HCT116 (cell line): ENCODE measurements around the gene IGF2. TPM values are rescaled to one million over a fixed set of nuclear protein-coding genes. Genes with fewer than 3 reads are reported as not detected.

Source experiments
- ATAC-seq: fragments of 200-7000 bp; cut with Tn5 transposase; 2 replicates; pipeline ENCODE4 v1.9.1; 2020; ENCODE audit warnings: mild to moderate bottlenecking, moderate library complexity
- BruUV-seq: library from RNA; stranded (reverse); fragments of 400-500 nt; replicated peaks from 2 replicates; lab custom pipeline; 2021; lab: Mats Ljungman, UMichigan
- CTCF ChIA-PET: fragments of 300-600 bp; sonication (Branson Sonifier 250); formaldehyde crosslinking; loops from one replicate; lab custom pipeline; 2021; ENCODE audit warnings: antibody characterized with exemption; lab: Charles Lee
- POLR2A ChIA-PET: fragments of 300-600, 350-600 bp; sonication (Branson Sonifier 250); formaldehyde crosslinking; loops from one replicate; lab custom pipeline; 2021; ENCODE audit warnings: antibody characterized with exemption; lab: Charles Lee
- RAD21 ChIA-PET, 2 experiments: fragments of 300-600 bp; sonication (Branson Sonifier 250); formaldehyde crosslinking; loops; one replicate each; lab custom pipeline; 2023; ENCODE audit warnings: low total read pairs in 2 of 2; ENCODE audit not compliant: uncharacterized antibody in 2 of 2, unreplicated experiment in 2 of 2, low non-redundant PET in 1 of 2; lab: Charles Lee
- DNase-seq: peaks from one replicate; pipeline ENCODE4 v3.0.0-alpha.2; 2010; ENCODE audit warnings: low read depth, low spot score
- H2AFZ ChIP-seq: fragments of 200-600 bp; shearing (Covaris generic), sonication (generic); 2 replicates; pipeline ENCODE4 v1.6.1; 2017; ENCODE audit warnings: low read depth, mixed run types, mixed read lengths, antibody characterized with exemption, low read length; ENCODE audit not compliant: poor library complexity, severe bottlenecking
- H3K27ac ChIP-seq: 2 replicates; pipeline ENCODE4 v1.5.1; 2012; ENCODE audit warnings: low read depth, low read length
- H3K27me3 ChIP-seq: fragments of 200-600 bp; sonication (generic); 2 replicates; pipeline ENCODE4 v1.6.1; 2016; ENCODE audit warnings: mixed run types, low read length, mixed read lengths; ENCODE audit not compliant: insufficient read depth
- H3K36me3 ChIP-seq, 2 experiments: fragments of 200-500 bp in 1 of 2; fragments of 200-600 bp in 1 of 2; sonication (Bioruptor generic) in 1 of 2; sonication (generic) in 1 of 2; 2 replicates each; pipeline versions ENCODE4 v1.5.1 to v1.6.1; 2014 to 2016; ENCODE audit warnings: low read length in 2 of 2, inconsistent platforms in 1 of 2, mixed read lengths in 1 of 2, mixed run types in 1 of 2; ENCODE audit not compliant: insufficient read depth in 2 of 2, control insufficient read depth in 1 of 2
- H3K4me1 ChIP-seq, 2 experiments: fragments of 200-600 bp in 1 of 2; sonication (generic) in 1 of 2; 2 replicates each; pipeline versions ENCODE4 v1.5.1 to v1.6.1; 2012 to 2017; ENCODE audit warnings: low read length in 2 of 2, inconsistent platforms in 1 of 2, mild to moderate bottlenecking in 1 of 2, mixed read lengths in 1 of 2, mixed run types in 1 of 2, moderate library complexity in 1 of 2; ENCODE audit not compliant: insufficient read depth in 2 of 2, control insufficient read depth in 1 of 2
- H3K4me2 ChIP-seq: fragments of 200-600 bp; sonication (generic); 2 replicates; pipeline ENCODE4 v1.6.1; 2017; ENCODE audit warnings: mixed run types, low read length, mixed read lengths
- H3K4me3 ChIP-seq, 2 experiments: fragments of 200-600 bp in 1 of 2; sonication (generic) in 1 of 2; replicated peaks in 1 of 2; 2 replicates each; pipeline ENCODE4 v1.5.1; 2011 to 2016; ENCODE audit warnings: low read length in 2 of 2, control low read depth in 1 of 2, low read depth in 1 of 2, mild to moderate bottlenecking in 1 of 2, mixed read lengths in 1 of 2, mixed run types in 1 of 2
- H3K79me2 ChIP-seq: fragments of 200-600 bp; sonication (generic); 2 replicates; pipeline ENCODE4 v1.6.1; 2017; ENCODE audit warnings: mild to moderate bottlenecking, mixed run types, low read length, moderate library complexity, mixed read lengths; ENCODE audit not compliant: insufficient read depth
- H3K9ac ChIP-seq: fragments of 200-600 bp; sonication (generic); 2 replicates; pipeline ENCODE4 v1.6.1; 2016; ENCODE audit warnings: low read length, mixed read lengths
- H3K9me2 ChIP-seq: fragments of 200-600 bp; sonication (generic), shearing (Covaris generic); 2 replicates; pipeline ENCODE4 v1.6.1; 2017; ENCODE audit warnings: mixed run types, mild to moderate bottlenecking, moderate library complexity; ENCODE audit not compliant: insufficient read depth
- H3K9me3 ChIP-seq, 2 experiments: fragments of 200-500 bp in 1 of 2; fragments of 200-600 bp in 1 of 2; sonication (Bioruptor generic) in 1 of 2; sonication (generic) in 1 of 2; 2 replicates each; pipeline ENCODE4 v1.6.1; 2014 to 2017; ENCODE audit warnings: low read length in 2 of 2, mixed read lengths in 2 of 2, inconsistent platforms in 1 of 2, low read depth in 1 of 2, mild to moderate bottlenecking in 1 of 2, mixed run types in 1 of 2, moderate library complexity in 1 of 2; ENCODE audit not compliant: control insufficient read depth in 1 of 2, insufficient read depth in 1 of 2
- H4K20me1 ChIP-seq: fragments of 200-600 bp; sonication (generic), shearing (Covaris generic); 2 replicates; pipeline ENCODE4 v1.6.1; 2017; ENCODE audit warnings: mixed run types, mild to moderate bottlenecking, moderate library complexity; ENCODE audit not compliant: insufficient read depth
- ATF3 ChIP-seq: IDR thresholded peaks from 2 replicates; pipeline ENCODE4 v1.6.1; 2012
- CBX3 ChIP-seq: IDR thresholded peaks from 2 replicates; pipeline ENCODE4 v1.6.1; 2012; ENCODE audit warnings: low read depth
- CEBPB ChIP-seq: IDR thresholded peaks from 2 replicates; pipeline ENCODE4 v1.6.1; 2012; ENCODE audit warnings: low read depth
- CTCF ChIP-seq, 3 experiments: fragments of 200-600 bp in 1 of 3; sonication (generic) in 1 of 3; IDR thresholded peaks in 2 of 3; conservative IDR thresholded peaks in 1 of 3; 2 replicates each; pipeline ENCODE4 v1.5.1; 2012 to 2017; ENCODE audit warnings: low read depth in 2 of 3, low read length in 2 of 3, antibody characterized with exemption in 1 of 3, borderline replicate concordance in 1 of 3, control low read depth in 1 of 3, mild to moderate bottlenecking in 1 of 3, mixed read lengths in 1 of 3, mixed run types in 1 of 3, moderate library complexity in 1 of 3; ENCODE audit not compliant: insufficient read depth in 1 of 3
- EZH2phosphoT487 ChIP-seq: fragments of 200-600 bp; IDR thresholded peaks from 2 replicates; pipeline ENCODE4 v1.6.1; 2018; ENCODE audit warnings: antibody characterized with exemption, borderline replicate concordance
- FOSL1 ChIP-seq: IDR thresholded peaks from 2 replicates; pipeline ENCODE4 v1.6.1; 2012; ENCODE audit warnings: low read depth
- MAX ChIP-seq: IDR thresholded peaks from 2 replicates; pipeline ENCODE4 v1.6.1; 2012
- POLR2A ChIP-seq: IDR thresholded peaks from 2 replicates; pipeline ENCODE4 v1.7.0; 2011; ENCODE audit warnings: borderline replicate concordance; ENCODE audit not compliant: insufficient read depth, insufficient read length; ENCODE audit errors: extremely low read depth
- RAD21 ChIP-seq: IDR thresholded peaks from 2 replicates; pipeline ENCODE4 v1.6.1; 2012; ENCODE audit warnings: low read depth, mild to moderate bottlenecking
- REST ChIP-seq: IDR thresholded peaks from 2 replicates; pipeline ENCODE4 v1.6.1; 2012; ENCODE audit warnings: low read depth
- SP1 ChIP-seq: IDR thresholded peaks from 2 replicates; pipeline ENCODE4 v1.6.1; 2012; ENCODE audit warnings: low read depth
- SRF ChIP-seq: IDR thresholded peaks from 2 replicates; pipeline ENCODE4 v1.6.1; 2012; ENCODE audit warnings: low read depth
- TCF7L2 ChIP-seq: IDR thresholded peaks from 2 replicates; pipeline ENCODE4 v1.7.0; 2011; ENCODE audit warnings: borderline replicate concordance, inconsistent platforms; ENCODE audit not compliant: insufficient read depth, insufficient read length; ENCODE audit errors: extremely low read depth
- YY1 ChIP-seq: IDR thresholded peaks from 2 replicates; pipeline ENCODE4 v1.6.1; 2011; ENCODE audit warnings: low read length, low read depth, moderate library complexity, mild to moderate bottlenecking; ENCODE audit not compliant: insufficient replicate concordance; ENCODE audit errors: extremely low read depth
- ZFX ChIP-seq: fragments of 450-650 bp; IDR thresholded peaks from 2 replicates; pipeline ENCODE4 v1.6.1; 2017
- ZNF274 ChIP-seq: fragments of 200-500 bp; sonication (Bioruptor generic); IDR thresholded peaks from 2 replicates; pipeline ENCODE4 v1.6.1; 2014; ENCODE audit warnings: mild to moderate bottlenecking, low read depth, low read length, inconsistent platforms
- intact Hi-C: fragments of 100-400 bp; cut with micrococcal nuclease; formaldehyde crosslinking; loops from 2 replicates; pipeline ENCODE4 v1.10.0; 2022
- total RNA-seq: library from RNA; stranded (reverse); gene quantifications from one replicate; pipeline ENCODE4 v1.2.1, GENCODE V29; 2021; ENCODE audit not compliant: unreplicated experiment

Gene IGF2
- total RNA-seq, 1 experiment from 2014 or later, result 17.9 TPM

- no peak for TF ChIP-seq SP1
These were observed 36.9 kb downstream of the IGF2 start (continued) for GRCh38 chr11:2102132-2102882.

- no peaks in the 10 kb centered on the region for H3K9me2 ChIP-seq
- POLR2A ChIA-PET, result no interaction called here
- H3K9ac ChIP-seq, result no peak overlapping the region
- H3K36me3 ChIP-seq, result no peaks in the 10 kb centered on the region
- H3K27ac ChIP-seq, result no peak overlapping the region
- H3K9me3 ChIP-seq, result no peaks in the 10 kb centered on the region
- CTCF ChIA-PET, result no interaction called here
- no peaks in the 10 kb centered on the region for H3K79me2 ChIP-seq
- BruUV-seq, result no TSS peak
- RAD21 ChIA-PET, result no interaction called here
- peaks cover 0 to 3% of the 10 kb centered on the region in 2 experiments; a peak in 2 of 4 replicates for H3K4me1 ChIP-seq
- no peaks in the 10 kb centered on the region for H4K20me1 ChIP-seq
- DNase-seq (no peak), ATAC-seq (no peak)
- no peak overlapping the region for H3K4me3 ChIP-seq
- TF ChIP-seq ATF3 (no peak), TCF7L2 (no peak), POLR2A (no peak), SRF (no peak), ZNF274 (no peak), MAX (no peak), CBX3 (no peak), EZH2phosphoT487 (no peak), YY1 (no peak), SP1 (no peak), ZFX (no peak), RAD21 (no peak), FOSL1 (no peak), REST (no peak), CTCF (IDR thresholded peaks at IDR 0.05 in 2 of 3, conservative IDR thresholded peaks at IDR 0.05 in 1 of 3; ENCODE audit: borderline replicate concordance in 1 of 3, insufficient read depth in 1 of 3, low read depth in 2 of 3, low read length in 2 of 3) (no peak), CEBPB (no peak)
- no peak overlapping the region for H3K4me2 ChIP-seq
- no peak overlapping the region for H2AFZ ChIP-seq
- intact Hi-C loops, result no loop called here
- no peaks in the 10 kb centered on the region for H3K27me3 ChIP-seq
These were observed 38.0 kb downstream of the IGF2 start for GRCh38 chr11:2101171-2101675.
